ENCODE data around the gene MTRF1L.

DNA sequence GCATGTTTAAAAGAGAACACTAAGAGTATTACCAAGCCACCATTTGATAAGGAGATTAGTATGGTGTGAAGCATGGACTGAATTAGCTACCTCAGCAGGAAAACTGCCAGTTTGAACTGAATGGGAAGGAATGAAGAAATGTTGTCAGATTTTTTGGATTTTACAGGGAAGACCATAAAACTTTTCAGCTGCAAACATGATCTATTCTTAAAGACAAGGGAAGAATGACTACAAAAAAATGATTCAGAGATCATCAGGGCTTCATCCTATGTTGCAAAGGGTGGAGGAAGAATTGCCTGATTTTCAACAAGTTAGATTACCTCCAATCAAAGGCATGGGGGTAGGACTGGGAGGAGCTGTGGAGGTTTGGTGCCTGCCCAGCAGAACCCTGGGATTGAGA is 49.3 kb upstream of the MTRF1L start:
- TF ChIP-seq BHLHE40 (IDR thresholded peaks at IDR 0.05; ENCODE audit: borderline replicate concordance) (no peak), SP1 (IDR thresholded peaks at IDR 0.05) (no peak), HDGF (IDR thresholded peaks at IDR 0.05; ENCODE audit: borderline replicate concordance) (no peak), ARNT (IDR thresholded peaks at IDR 0.05) (no peak), FOXM1 (IDR thresholded peaks at IDR 0.05; ENCODE audit: borderline replicate concordance) (no peak), SUZ12 (IDR thresholded peaks at IDR 0.05) (no peak), CTBP1 (IDR thresholded peaks at IDR 0.05; ENCODE audit: borderline replicate concordance) (no peak), TARDBP (IDR thresholded peaks at IDR 0.05) (no peak), L3MBTL2 (conservative IDR thresholded peaks at IDR 0.05) (no peak), NFRKB (IDR thresholded peaks at IDR 0.05) (no peak), LEF1 (IDR thresholded peaks at IDR 0.05; ENCODE audit: borderline replicate concordance) (no peak), ZNF384 (IDR thresholded peaks at IDR 0.05) (no peak), ELF4 (IDR thresholded peaks at IDR 0.05) (no peak)
- TF ChIP-seq, protein P1, sequence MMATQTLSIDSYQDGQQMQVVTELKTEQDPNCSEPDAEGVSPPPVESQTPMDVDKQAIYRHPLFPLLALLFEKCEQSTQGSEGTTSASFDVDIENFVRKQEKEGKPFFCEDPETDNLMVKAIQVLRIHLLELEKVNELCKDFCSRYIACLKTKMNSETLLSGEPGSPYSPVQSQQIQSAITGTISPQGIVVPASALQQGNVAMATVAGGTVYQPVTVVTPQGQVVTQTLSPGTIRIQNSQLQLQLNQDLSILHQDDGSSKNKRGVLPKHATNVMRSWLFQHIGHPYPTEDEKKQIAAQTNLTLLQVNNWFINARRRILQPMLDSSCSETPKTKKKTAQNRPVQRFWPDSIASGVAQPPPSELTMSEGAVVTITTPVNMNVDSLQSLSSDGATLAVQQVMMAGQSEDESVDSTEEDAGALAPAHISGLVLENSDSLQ (IDR thresholded peaks at IDR 0.05) = no peak
